ENCODE measurements around the gene PRR33. TPM values are rescaled to one million over a fixed set of nuclear protein-coding genes. Genes with fewer than 3 reads are reported as not detected.
A peak's percentile ranks its signal among the peaks of the same experiment; 100 is the strongest.

The PRR33 gene
- total RNA-seq, 2 donors from 2014 or later = 0.11 TPM; not detected in 1

DNA sequence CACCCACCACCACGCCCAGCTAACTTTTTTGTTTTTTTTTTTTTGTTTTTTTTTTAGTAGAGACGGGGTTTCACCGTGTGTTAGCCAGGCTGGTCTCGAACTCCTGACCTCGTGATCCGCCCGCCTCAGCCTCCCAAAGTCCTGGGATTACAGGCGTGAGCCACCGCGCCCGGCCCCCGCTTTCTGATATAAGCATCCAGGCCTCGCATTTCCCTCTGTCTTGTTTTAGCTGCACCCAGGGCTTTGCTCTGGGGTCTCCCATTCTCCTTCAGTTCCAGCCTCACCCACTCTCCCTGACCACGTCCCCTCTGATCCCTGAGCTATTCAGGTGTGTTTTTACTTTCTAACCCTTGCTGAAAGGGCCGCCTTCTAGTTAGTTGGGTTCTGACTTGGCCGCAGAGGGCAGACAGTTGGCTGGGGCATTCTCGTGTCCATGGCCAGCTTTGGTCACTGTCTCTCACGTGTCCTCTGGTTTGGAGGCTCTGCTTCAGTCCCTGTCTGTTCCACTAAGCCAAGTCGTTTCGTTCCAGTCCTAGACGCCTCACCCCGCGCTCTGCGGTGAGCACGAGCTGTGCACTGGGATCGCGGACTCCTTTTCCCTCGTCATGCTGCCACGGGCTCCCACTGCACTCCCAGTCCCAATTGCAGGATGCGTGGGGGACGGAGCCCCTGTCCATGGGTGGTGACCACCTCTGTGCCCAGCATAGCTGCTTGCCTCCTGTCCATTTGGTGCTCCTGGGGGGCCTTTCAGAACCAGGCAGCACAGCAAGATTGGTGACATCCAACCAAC is 21.8 kb upstream of the PRR33 start:
- Mint-ChIP-seq H3K36me3 (ENCODE audit: low read depth) (peaks cover 5% of the 10 kb centered on the region), H3K9me3 (no peaks in the 10 kb centered on the region), H3K4me3 (no peak overlapping the region), H3K27ac (peak overlapping the region; percentile 34), H3K27me3 (peaks cover 14% of the 10 kb centered on the region), H3K4me1 (peaks cover 21% of the 10 kb centered on the region)
- ATAC-seq (replicated peaks) = no peak

DNA sequence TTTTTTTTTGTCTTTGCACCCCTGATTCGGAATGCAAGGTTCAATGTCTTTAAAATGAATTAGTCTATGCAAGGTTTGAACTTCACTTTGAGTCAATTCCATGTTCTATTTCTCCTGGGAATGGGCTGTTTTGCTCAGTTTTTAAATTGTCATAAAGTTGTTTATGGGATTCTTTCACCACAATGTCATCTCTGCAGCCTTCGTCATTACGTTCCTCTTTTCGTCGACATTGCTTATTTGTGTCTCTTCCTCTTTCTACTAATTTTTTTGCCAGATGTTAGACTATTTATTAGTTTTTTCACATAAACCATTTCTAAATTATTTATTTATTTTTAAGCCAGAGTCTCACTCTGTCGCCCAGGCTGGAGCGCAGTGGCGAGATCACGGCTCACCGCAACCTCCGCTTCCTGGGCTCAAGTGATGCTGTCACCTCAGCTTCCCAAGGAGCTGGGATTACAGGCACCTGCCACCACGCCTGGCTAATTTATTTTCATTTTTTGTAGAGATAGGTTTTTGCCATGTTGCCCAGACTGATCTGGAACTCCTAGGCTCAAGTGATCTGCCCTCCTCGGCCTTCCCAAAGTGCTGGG is 20.7 kb upstream of the PRR33 start:
- no peaks in the 10 kb centered on the region for H3K9me3 Mint-ChIP-seq

DNA sequence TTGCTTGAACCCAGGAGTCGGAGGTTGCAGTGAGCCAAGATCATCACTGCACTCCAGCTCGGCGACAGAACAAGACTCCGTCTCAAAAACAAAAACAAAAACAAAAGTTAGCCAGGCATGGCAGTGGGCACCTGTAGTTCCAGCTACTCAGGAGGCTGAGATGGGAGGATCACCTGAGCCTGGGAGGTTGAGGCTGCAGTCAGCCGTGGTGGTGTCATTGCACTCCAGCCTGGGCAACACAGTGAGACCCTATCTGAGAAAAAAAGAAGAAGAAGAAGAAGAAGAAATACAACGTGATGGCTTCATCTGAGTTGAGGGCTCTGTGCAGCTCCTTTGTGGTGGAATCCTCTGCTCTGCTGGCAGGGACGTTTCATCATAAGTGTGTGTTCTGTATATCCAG is 17.8 kb upstream of the PRR33 start:
- no peak overlapping the region for H3K4me3 Mint-ChIP-seq
- H3K36me3 Mint-ChIP-seq (ENCODE audit: low read depth) = no peaks in the 10 kb centered on the region
- no peak for ATAC-seq (replicated peaks)
- peaks cover 6% of the 10 kb centered on the region for H3K4me1 Mint-ChIP-seq
- H3K9me3 Mint-ChIP-seq = no peaks in the 10 kb centered on the region
- H3K27me3 Mint-ChIP-seq = peaks cover 11% of the 10 kb centered on the region
- no peak overlapping the region for H3K27ac Mint-ChIP-seq

More for the DNA sequence above, 20.7 kb upstream of the PRR33 start:
- Mint-ChIP-seq H3K27ac (no peak overlapping the region), H3K27me3 (peaks cover 14% of the 10 kb centered on the region), H3K36me3 (ENCODE audit: low read depth) (peaks cover 5% of the 10 kb centered on the region), H3K4me3 (no peak overlapping the region), H3K4me1 (peaks cover 21% of the 10 kb centered on the region)
- ATAC-seq (replicated peaks) = no peak

DNA sequence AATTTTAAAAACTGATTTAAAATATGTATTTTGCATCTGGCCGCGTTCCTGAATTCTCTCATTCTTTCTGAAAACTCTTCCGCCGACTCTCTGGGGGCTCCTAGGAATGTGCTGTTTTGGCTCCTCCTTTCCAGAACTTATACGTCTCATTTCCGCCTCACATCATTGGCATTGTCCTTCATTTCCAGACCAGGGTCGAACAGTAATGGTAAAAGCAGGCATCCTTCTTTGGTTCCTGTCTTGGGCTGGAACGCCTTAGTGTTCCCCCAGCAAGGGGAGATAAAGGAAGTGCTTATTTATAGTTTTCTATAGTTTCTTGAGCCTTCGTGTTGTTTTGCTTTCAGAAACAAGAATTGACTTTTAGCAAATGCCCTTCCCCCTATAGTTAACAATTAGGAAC is 16.9 kb upstream of the PRR33 start:
- Mint-ChIP-seq H3K36me3 (ENCODE audit: low read depth) (no peaks in the 10 kb centered on the region), H3K27me3 (peaks cover 5% of the 10 kb centered on the region), H3K27ac (no peak overlapping the region), H3K4me3 (no peak overlapping the region), H3K4me1 (no peaks in the 10 kb centered on the region), H3K9me3 (no peaks in the 10 kb centered on the region)
- no peak for ATAC-seq (replicated peaks)

DNA sequence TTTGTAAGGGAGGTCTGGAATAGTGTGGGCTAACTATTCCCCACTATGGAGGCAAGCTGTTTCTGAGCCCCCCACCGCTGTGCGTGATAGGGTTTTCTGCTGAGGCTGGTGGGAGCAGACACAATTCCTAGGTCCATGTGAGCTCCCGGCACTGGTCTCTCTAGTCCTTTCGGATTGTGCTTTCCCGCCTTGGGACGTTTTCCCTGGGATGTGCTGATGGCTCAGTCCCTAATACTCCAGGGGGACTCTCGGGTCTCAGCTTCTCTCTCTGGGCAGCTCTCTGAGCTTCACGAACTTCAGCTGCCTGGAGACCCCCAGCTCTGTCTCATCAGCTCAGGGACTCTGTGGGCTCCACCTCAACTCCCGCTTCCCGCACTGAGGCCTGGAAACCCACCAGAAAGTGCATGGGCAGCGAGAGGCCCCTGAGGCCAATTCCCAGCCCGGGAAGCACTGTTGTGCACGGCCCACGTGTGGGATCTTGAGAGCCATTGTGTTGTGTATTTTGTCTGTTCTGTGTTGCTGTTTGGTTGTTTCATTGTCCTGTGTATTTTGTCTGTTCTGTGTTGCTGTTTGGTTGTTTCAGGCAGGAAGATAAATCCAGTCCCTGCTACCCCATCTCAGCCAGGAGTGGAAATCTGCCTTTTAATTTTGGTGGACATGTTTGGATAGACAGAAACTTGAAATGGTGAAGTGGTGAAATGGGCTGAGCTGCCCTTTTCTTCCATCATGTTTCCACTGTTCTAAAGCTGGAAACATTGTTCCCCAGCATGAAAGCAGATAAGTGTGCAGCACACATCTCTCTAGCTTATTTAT is 15.1 kb upstream of the PRR33 start:
- H3K4me3 Mint-ChIP-seq = no peak overlapping the region
- H3K9me3 Mint-ChIP-seq = no peaks in the 10 kb centered on the region
- no peaks in the 10 kb centered on the region for H3K36me3 Mint-ChIP-seq (ENCODE audit: low read depth)
- H3K27ac Mint-ChIP-seq = no peak overlapping the region
- no peaks in the 10 kb centered on the region for H3K4me1 Mint-ChIP-seq
- ATAC-seq (replicated peaks) = no peak
- peaks cover 5% of the 10 kb centered on the region for H3K27me3 Mint-ChIP-seq

DNA sequence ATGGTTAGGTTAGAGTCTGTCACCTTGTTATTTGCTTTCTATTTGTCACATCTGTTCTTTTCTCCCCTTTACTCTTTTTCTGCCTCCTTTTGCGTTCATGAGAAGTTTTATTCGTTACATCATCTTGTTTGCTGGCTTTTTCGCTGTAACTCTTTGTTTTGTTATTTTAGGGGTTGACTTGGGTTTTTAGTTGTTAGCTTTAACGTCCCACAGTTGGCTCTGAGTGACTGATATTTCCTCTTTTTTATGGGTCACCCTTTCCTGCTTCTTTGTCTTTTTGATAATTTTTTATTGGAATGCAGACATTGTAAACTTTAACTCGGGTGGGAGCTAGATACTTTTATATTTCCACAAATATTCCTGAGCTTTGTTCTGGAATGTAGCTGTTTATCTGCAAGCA is 14.5 kb upstream of the PRR33 start:
- Mint-ChIP-seq H3K27me3 (peaks cover 5% of the 10 kb centered on the region), H3K9me3 (no peaks in the 10 kb centered on the region), H3K27ac (no peak overlapping the region), H3K36me3 (ENCODE audit: low read depth) (no peaks in the 10 kb centered on the region), H3K4me1 (no peaks in the 10 kb centered on the region), H3K4me3 (no peak overlapping the region)
- no peak for ATAC-seq (replicated peaks)

DNA sequence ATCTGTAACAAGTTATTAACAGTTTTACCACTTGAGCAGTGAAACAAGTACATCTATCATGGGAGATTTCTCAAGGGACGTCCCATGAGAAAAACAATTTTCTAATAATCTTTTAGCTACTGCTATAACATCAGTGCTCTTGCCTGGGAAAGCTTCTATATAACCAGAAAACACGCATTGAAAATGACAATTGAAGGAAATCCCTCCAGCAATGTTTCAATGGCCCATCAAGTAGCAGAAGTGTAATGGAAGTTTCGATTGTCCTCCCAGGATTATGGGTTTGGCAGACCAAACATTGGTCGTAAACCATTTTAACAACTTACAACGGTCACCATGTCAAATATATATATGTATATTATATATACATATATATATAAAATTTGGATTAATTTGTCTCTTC is 8.0 kb upstream of the PRR33 start:
- Mint-ChIP-seq H3K36me3 (ENCODE audit: low read depth) (no peaks in the 10 kb centered on the region), H3K4me1 (no peaks in the 10 kb centered on the region), H3K4me3 (no peak overlapping the region), H3K27me3 (peaks cover 6% of the 10 kb centered on the region), H3K9me3 (no peaks in the 10 kb centered on the region), H3K27ac (no peak overlapping the region)
- no peak for ATAC-seq (replicated peaks)

DNA sequence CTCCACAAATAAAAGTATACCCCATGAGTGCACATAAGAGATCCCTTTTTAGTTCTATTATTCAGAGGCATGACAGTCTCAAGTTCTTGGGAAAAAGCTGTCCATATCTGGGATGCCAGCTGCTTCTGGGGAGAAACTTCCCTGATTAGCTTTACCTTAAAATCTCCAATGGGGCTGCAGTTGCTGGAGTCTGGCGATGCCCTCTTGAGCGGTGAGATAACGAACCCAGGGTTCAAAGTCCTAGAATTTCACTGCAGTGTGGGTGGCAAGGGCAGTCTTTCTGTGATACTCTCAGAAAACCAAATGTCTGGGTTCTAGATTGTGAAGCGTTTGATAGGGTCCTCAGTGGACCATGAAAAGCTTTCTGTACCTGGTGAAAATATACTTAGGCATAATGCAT is 7.4 kb upstream of the PRR33 start:
- Mint-ChIP-seq H3K4me3 (no peak overlapping the region), H3K9me3 (no peaks in the 10 kb centered on the region), H3K36me3 (ENCODE audit: low read depth) (no peaks in the 10 kb centered on the region), H3K27me3 (peaks cover 6% of the 10 kb centered on the region), H3K27ac (no peak overlapping the region), H3K4me1 (no peaks in the 10 kb centered on the region)
- no peak for ATAC-seq (replicated peaks)

DNA sequence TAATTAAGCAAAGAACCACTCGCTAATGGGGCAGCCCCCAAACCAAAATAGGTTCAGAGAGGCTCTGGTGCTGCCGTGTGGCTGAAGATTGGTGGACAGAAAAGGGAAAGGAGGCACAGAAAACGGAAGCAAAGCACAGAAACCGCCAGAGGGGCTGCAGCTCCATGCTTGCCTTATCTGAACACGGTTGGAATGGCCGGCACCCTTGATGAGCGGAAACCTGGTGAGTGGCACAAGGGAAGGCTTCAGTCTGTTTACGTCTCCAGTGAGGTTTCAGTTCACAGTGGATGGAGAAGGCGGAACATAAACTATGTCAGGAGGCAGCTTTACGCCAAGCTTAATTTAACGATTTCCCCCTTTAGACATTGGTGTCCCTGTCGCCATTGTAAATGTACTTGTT is 5.2 kb upstream of the PRR33 start:
- ATAC-seq (replicated peaks) = no peak
- H3K36me3 Mint-ChIP-seq (ENCODE audit: low read depth) = peaks cover 12% of the 10 kb centered on the region
- no peaks in the 10 kb centered on the region for H3K9me3 Mint-ChIP-seq
- H3K4me3 Mint-ChIP-seq = no peak overlapping the region
- peaks cover 13% of the 10 kb centered on the region for H3K4me1 Mint-ChIP-seq
- peaks cover 6% of the 10 kb centered on the region for H3K27me3 Mint-ChIP-seq
- H3K27ac Mint-ChIP-seq = no peak overlapping the region

DNA sequence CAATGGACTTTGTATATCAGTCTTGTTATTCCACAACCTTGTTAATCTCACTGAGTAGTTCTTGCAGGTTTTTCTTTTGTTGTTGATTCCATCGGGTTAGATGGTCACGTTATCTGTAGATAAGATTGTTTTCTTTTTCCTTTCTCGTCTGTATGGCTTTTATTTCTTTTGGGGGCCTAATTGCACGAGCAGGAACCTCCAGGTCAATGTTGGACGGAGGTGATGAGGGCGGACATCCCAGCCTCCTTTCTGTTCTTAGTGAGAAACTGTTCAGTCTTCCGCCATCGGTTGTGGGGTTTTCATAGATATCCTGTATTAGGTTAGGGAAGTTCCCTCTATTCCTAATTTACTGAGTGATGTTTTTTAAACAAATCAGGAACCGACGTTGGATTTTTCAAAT is 4.8 kb upstream of the PRR33 start:
- Mint-ChIP-seq H3K9me3 (no peaks in the 10 kb centered on the region), H3K4me1 (peaks cover 13% of the 10 kb centered on the region), H3K27me3 (peaks cover 6% of the 10 kb centered on the region), H3K27ac (no peak overlapping the region), H3K36me3 (ENCODE audit: low read depth) (peaks cover 13% of the 10 kb centered on the region), H3K4me3 (no peak overlapping the region)
- no peak for ATAC-seq (replicated peaks)

DNA sequence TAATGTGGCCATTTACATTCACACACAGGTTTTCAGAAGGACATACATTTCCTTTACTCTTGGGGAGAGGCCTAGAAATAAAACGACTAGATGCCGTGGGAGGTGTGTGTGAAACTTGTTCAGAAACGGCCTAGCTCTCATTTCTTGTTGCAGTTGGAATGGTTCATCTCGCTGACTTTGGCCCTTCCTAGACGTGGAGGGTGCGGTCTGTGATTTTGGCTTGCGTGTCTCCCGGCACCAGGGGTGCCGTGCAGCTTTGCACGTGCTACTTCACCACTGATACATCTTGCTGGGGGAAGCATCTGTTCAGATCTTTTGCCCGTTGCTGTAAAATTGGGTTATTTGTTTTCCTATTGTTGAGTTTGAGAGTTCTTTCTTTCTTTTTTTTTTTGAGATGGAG is 3.1 kb upstream of the PRR33 start:
- Mint-ChIP-seq H3K27me3 (peaks cover 6% of the 10 kb centered on the region), H3K36me3 (ENCODE audit: low read depth) (peaks cover 22% of the 10 kb centered on the region), H3K4me1 (peaks cover 13% of the 10 kb centered on the region), H3K9me3 (no peaks in the 10 kb centered on the region), H3K27ac (no peak overlapping the region), H3K4me3 (no peak overlapping the region)
- no peak for ATAC-seq (replicated peaks)

DNA sequence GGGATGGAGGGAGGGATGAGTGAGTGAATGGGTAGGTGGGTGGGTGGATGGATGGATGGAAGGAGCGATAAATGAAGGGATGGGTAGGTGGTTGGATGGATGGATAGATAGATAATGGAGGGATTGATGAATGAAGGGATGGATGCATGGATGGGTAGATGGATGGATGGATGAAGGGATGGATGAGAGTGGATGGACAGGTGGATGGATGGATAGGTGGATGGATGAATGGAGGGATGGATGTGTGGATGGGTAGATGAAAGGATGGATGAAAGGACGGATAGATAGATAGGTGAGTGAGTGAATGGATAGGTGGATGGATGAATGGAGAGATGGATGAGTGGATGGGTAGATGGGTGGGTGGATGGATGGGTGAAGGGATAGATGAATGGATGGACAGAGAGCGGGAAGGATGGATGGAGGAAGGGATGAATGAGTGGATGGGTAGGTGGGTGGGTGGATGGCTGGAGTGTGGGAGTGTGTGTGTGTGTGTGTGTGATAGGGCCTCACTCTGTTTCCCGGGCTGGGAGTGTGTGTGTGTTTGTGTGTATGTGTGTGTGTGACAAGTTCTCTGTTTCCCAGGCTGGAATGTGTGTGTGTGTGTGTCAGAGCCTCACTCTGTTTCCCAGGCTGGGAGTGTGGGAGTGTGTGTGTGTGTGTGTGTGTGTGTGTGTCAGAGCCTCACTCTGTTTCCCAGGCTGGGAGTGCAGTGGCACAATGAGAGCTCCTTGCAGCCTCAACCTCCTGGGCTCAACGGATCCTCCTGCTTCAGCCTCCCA is 2.1 kb upstream of the PRR33 start:
- peaks cover 6% of the 10 kb centered on the region for H3K27me3 Mint-ChIP-seq
- H3K36me3 Mint-ChIP-seq (ENCODE audit: low read depth) = peaks cover 22% of the 10 kb centered on the region
- peak overlapping the region; percentile 43 for H3K27ac Mint-ChIP-seq
- H3K9me3 Mint-ChIP-seq = no peaks in the 10 kb centered on the region
- no peak overlapping the region for H3K4me3 Mint-ChIP-seq
- peaks cover 16% of the 10 kb centered on the region for H3K4me1 Mint-ChIP-seq
- ATAC-seq (replicated peaks) = no peak

DNA sequence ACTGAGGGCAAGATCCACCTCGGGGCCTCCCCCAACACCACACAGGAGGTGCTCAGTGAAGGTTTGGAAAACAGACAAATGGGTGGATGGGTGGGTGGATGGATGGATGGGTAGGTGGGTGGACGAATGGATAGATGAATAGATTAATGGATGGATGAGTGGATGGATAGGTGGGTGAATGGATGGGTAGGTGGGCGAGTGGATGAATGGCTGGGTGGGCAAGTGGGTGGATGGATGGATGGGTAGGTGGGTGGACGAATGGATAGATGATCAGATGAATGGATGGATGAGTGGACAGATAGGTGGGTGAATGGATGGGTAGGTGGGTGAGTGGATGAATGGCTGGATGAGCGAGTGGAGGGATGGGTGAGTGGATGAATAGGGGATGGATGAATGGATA is 863 bp upstream of the PRR33 start:
- peaks cover 22% of the 10 kb centered on the region for H3K36me3 Mint-ChIP-seq (ENCODE audit: low read depth)
- H3K9me3 Mint-ChIP-seq = no peaks in the 10 kb centered on the region
- no peak overlapping the region for H3K4me3 Mint-ChIP-seq
- peaks cover 1% of the 10 kb centered on the region for H3K27me3 Mint-ChIP-seq
- peak overlapping the region; percentile 43 for H3K27ac Mint-ChIP-seq
- no peak for ATAC-seq (replicated peaks)
- H3K4me1 Mint-ChIP-seq = peaks cover 21% of the 10 kb centered on the region

DNA sequence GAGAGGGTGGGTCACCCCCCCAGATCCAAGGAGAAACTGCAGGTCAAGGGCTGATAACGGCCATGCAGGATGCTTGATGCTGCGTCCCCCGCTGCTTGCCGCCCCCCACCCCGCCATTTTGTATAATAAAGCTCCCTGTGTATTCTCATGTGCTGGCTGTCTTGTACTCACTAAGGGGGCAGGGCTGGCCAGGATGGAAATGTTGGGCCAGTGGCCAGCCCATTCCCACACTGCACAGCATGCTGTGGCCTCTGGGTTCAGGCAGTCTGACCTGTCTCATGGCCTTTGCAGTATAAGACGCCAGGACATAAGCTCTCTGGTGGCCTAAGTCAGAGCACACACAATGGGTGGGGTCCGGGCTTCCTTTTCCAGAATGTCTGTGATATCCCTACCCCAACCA is 421 bp upstream of the PRR33 start:
- Mint-ChIP-seq H3K27ac (peak overlapping the region; percentile 43), H3K4me3 (no peak overlapping the region), H3K4me1 (peaks cover 21% of the 10 kb centered on the region), H3K27me3 (no peaks in the 10 kb centered on the region), H3K9me3 (no peaks in the 10 kb centered on the region), H3K36me3 (ENCODE audit: low read depth) (peaks cover 22% of the 10 kb centered on the region)
- no peak for ATAC-seq (replicated peaks)

All from activated T-helper 17 cell treated with anti-CD3 and anti-CD28 coated beads, Interleukin-2, amount 50 U/mL, for 72 hours (primary cell).